ENCODE measurements around the gene EMC10. TPM values are rescaled to one million over a fixed set of nuclear protein-coding genes. Genes with fewer than 3 reads are reported as not detected.
A peak's percentile ranks its signal among the peaks of the same experiment; 100 is the strongest.

EMC10 gene
- total and polyA plus RNA-seq, 12 donors: 39.4 to 216 (median 123) TPM

DNA sequence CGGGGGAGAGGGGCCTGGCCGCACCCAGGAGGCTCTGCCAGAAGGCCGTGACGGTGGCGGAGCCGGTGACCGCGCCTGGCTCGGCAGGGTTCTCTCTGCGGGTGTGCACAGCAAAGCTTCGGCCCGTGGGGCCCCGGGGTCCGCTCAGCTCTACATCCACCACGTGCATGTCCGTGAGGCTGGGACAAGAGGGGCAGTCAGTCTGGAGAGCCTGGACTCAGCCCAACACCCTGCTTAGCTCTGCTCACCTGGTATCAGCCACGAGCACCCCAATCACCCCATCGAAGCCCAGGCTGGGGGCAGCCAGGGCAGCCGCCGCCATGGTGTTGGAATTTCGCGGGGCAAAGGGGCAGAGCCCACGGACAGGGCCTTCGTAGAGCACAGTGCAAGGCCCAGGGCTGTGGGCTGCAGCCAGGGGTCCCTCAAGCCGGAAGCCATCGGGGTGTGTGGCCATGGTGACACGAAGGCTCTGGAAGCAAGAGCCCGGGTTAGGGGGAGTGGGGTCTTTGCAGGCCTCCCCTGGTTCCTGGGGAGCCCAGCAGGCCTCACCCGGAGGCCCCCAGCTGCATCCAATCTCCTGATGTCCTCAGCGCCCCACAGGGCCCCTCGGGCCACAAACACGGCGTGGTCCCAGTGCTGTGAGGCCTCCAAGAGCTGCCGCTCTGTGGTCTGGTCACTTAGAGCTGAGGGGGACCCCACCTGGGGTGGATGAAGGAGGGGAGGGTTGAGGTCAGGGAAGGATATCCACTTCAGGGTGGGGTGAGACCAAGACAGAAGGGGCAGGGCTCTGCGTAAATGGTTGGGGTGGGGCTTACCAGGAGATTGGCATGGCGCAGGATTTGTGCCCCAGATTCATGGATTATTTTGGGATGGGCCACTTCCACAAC lies 36.0 kb downstream of the EMC10 start:
- TF ChIP-seq, protein P1, sequence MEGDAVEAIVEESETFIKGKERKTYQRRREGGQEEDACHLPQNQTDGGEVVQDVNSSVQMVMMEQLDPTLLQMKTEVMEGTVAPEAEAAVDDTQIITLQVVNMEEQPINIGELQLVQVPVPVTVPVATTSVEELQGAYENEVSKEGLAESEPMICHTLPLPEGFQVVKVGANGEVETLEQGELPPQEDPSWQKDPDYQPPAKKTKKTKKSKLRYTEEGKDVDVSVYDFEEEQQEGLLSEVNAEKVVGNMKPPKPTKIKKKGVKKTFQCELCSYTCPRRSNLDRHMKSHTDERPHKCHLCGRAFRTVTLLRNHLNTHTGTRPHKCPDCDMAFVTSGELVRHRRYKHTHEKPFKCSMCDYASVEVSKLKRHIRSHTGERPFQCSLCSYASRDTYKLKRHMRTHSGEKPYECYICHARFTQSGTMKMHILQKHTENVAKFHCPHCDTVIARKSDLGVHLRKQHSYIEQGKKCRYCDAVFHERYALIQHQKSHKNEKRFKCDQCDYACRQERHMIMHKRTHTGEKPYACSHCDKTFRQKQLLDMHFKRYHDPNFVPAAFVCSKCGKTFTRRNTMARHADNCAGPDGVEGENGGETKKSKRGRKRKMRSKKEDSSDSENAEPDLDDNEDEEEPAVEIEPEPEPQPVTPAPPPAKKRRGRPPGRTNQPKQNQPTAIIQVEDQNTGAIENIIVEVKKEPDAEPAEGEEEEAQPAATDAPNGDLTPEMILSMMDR (IDR thresholded peaks at IDR 0.05): no peak
- TF ChIP-seq POLR2A (IDR thresholded peaks at IDR 0.05): no peak
- Histone ChIP-seq H3K4me1 (replicated peaks in 1 of 2) (peaks cover 8% of the 10 kb centered on the region in 2 donors), H3K36me3 (replicated peaks in 1 of 2) (no peaks in the 10 kb centered on the region), H3K27ac (peak overlapping the region in 1 of 5 donors; percentile 78), H3K9me3 (replicated peaks in 1 of 3) (no peaks in the 10 kb centered on the region), H3K4me3 (peak overlapping the region in 1 of 4 donors; percentile 69), H3K27me3 (no peaks in the 10 kb centered on the region)
- intact Hi-C loops (cut with DNase I): no loop called here
- DNase-seq: peak in 2 of 7 donors; percentile 27 to 42
- WGBS, 4 donors: 67 to 91% (median 89%) methylated on average over 10 to 36 of the region's 36 CpGs

DNA sequence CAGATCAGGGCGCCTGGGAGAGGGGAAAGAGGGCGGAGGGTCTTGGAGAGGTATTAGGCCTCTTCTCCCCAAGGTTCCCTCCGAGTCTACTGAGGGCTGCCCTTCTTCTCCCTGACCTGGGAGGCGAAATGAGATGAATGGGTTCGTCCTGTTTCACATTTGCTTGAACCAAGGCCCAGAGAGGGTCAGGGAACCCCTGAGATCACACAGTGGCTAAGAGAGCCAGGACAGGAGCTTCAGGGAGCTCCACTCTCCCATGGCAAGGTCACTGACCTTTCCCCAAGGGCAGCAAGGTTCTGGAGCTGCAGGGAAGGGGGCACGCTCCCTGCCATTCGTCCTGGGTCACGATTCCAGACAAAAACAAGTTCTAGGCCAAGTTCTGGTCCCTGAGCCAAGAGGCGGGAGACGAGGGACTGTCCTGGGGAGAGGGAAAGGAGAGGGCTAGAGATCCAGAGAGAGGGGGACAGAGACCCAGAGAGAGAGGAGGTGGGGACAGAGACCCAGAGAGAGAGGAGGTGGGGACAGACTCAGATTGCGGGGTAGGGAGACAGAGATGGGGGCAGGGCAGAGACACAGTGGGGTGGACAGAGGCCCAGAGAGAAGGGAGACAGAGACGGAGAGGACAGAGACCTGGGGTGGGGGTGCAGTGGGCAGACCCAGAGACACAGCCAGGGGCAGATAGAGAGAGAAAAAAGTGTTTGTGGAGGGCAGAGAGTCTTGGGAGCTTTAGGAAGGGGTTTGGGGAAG lies 36.9 kb downstream of the EMC10 start:
- 55 to 67% (median 59%) methylated on average over 8 to 12 of the region's 12 CpGs for WGBS, 4 donors

DNA sequence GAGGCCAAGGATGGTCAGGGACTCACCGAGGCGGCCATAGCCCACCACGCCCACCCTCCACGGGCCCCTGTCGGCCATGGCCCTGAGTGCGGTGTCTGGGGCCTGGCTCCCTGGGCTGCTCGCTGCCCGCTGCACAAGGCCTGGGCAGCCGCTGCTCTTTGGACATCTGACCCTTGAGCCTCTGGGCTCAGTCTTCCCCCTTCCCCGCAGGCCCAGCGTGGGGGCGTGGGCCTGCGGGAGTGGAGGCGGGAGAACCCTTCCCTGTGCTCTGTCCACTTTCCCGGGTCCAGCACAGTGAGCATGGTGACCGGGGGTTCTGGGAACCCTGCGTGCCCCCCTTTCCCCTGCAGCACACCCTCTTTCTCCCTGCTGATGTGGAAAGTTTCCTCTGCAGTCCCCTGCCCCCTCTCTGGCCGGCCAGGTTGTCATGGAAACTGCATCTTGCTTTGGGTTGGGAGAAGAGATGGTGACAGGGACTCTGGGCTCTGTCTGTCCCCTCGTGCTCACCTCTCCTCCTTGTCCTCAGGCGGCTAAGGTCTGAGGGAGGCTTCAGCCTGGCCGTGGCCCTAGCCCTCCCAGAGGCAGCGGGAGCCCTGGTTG lies 37.5 kb downstream of the EMC10 start, which contains the start of gene ASPDH:
TSS of gene ASPDH (minus strand) at position 168 of the 600 bp plus-strand sequence. CDS start at position 78, 90 bp downstream.
- DNase-seq: no peak
- no peak for TF ChIP-seq POLR2A (IDR thresholded peaks at IDR 0.05)
- TF ChIP-seq, protein P1 (IDR thresholded peaks at IDR 0.05): no peak
- intact Hi-C loops (cut with DNase I): no loop called here
- H3K4me1 ChIP-seq (replicated peaks in 1 of 2): peaks cover 8% of the 10 kb centered on the region in 2 donors
- no peaks in the 10 kb centered on the region for H3K9me3 ChIP-seq (replicated peaks in 1 of 3)
- no peak within 1 kb of the TSS for H3K4me3 ChIP-seq
- no peaks in the 10 kb centered on the region for H3K36me3 ChIP-seq (replicated peaks in 1 of 2)
- H3K27me3 ChIP-seq: no peaks in the 10 kb centered on the region
- peak within 1 kb of the TSS in 1 of 5 donors; percentile 78 for H3K27ac ChIP-seq
- WGBS, 4 donors: 28 to 55% (median 38%) methylated on average over 11 to 22 of the region's 22 CpGs

More for the DNA sequence above, 36.9 kb downstream of the EMC10 start:
- H3K36me3 ChIP-seq (replicated peaks in 1 of 2): no peaks in the 10 kb centered on the region
- TF ChIP-seq, protein P1 (IDR thresholded peaks at IDR 0.05): no peak
- TF ChIP-seq POLR2A (IDR thresholded peaks at IDR 0.05): no peak
- H3K9me3 ChIP-seq (replicated peaks in 1 of 3): no peaks in the 10 kb centered on the region
- peaks cover 8% of the 10 kb centered on the region in 2 donors for H3K4me1 ChIP-seq (replicated peaks in 1 of 2)
- H3K27ac ChIP-seq: peak overlapping the region in 1 of 5 donors; percentile 78
- intact Hi-C loops (cut with DNase I): no loop called here
- no peak for DNase-seq
- no peak overlapping the region for H3K4me3 ChIP-seq
- no peaks in the 10 kb centered on the region for H3K27me3 ChIP-seq

All from adrenal gland (tissue), 12 donors.